MM.1S (cell line): ENCODE measurements around the gene YEATS2.

Experiments used
- DNase-seq: peaks from one replicate; pipeline ENCODE4 v3.0.0-alpha.2; 2015
- H2AFZ ChIP-seq: fragments of 300-600 bp; sonication (generic); 2 replicates; pipeline ENCODE4 v1.6.0; 2016; ENCODE audit warnings: antibody characterized with exemption, low read length
- H3F3A ChIP-seq: fragments of 300-600 bp; sonication (generic); 2 replicates; pipeline ENCODE4 v1.6.1; 2016; ENCODE audit warnings: mild to moderate bottlenecking, antibody characterized with exemption, low read length, moderate library complexity, mixed read lengths; ENCODE audit not compliant: insufficient read depth
- H3K27ac ChIP-seq: fragments of 300-600 bp; sonication (generic); 2 replicates; pipeline ENCODE4 v1.5.1; 2016; ENCODE audit warnings: mild to moderate bottlenecking, low read length
- H3K27me3 ChIP-seq: fragments of 300-600 bp; sonication (generic); replicated peaks from 2 replicates; pipeline ENCODE4 v1.6.0; 2016; ENCODE audit warnings: low read length; ENCODE audit not compliant: insufficient read depth
- H3K36me3 ChIP-seq: fragments of 300-600 bp; sonication (generic); replicated peaks from 2 replicates; pipeline ENCODE4 v1.6.1; 2016; ENCODE audit warnings: mild to moderate bottlenecking, low read length, mixed read lengths; ENCODE audit not compliant: insufficient read depth
- H3K4me1 ChIP-seq: fragments of 300-600 bp; sonication (generic); 2 replicates; pipeline ENCODE4 v1.6.1; 2016; ENCODE audit warnings: low read length, mixed read lengths
- H3K4me2 ChIP-seq: fragments of 300-600 bp; sonication (generic); 2 replicates; pipeline ENCODE4 v1.6.0; 2016; ENCODE audit warnings: low read depth, low read length
- H3K4me3 ChIP-seq: fragments of 300-600 bp; sonication (generic); 2 replicates; pipeline ENCODE4 v1.5.1; 2016; ENCODE audit warnings: low read length, mixed read lengths
- H3K79me2 ChIP-seq: fragments of 300-600 bp; sonication (generic); 2 replicates; pipeline ENCODE4 v1.6.1; 2016; ENCODE audit warnings: mixed run types, low read length, mixed read lengths
- H3K9ac ChIP-seq: fragments of 300-600 bp; sonication (generic); 2 replicates; pipeline ENCODE4 v1.6.1; 2016; ENCODE audit warnings: low read length, mixed read lengths
- H3K9me2 ChIP-seq: fragments of 300-600 bp; sonication (generic); replicated peaks from 2 replicates; pipeline ENCODE4 v1.6.1; 2016; ENCODE audit warnings: mild to moderate bottlenecking, low read length, mixed read lengths; ENCODE audit not compliant: insufficient read depth
- H3K9me3 ChIP-seq: fragments of 300-600 bp; sonication (generic); replicated peaks from 2 replicates; pipeline ENCODE4 v1.6.1; 2016; ENCODE audit warnings: mild to moderate bottlenecking, low read length, mixed read lengths; ENCODE audit not compliant: insufficient read depth
- H4K20me1 ChIP-seq: fragments of 300-600 bp; sonication (generic); 2 replicates; pipeline ENCODE4 v1.6.1; 2016; ENCODE audit warnings: mild to moderate bottlenecking, low read length, moderate library complexity, mixed read lengths; ENCODE audit not compliant: insufficient read depth
- EZH2 ChIP-seq: fragments of 300-600 bp; sonication (generic); optimal IDR thresholded peaks from 2 replicates; pipeline ENCODE3; 2017; ENCODE audit warnings: low read depth, mild to moderate bottlenecking, antibody characterized with exemption, low read length, mixed read lengths
- EZH2phosphoT487 ChIP-seq: fragments of 300-600 bp; sonication (generic); IDR thresholded peaks from 2 replicates; pipeline ENCODE4 v1.6.1; 2018; ENCODE audit warnings: antibody characterized with exemption, low read length
- TF ChIP-seq, protein P1 (sequence below): fragments of 300-600 bp; sonication (generic); IDR thresholded peaks from 2 replicates; pipeline ENCODE4 v1.5.1; 2016; ENCODE audit warnings: antibody characterized with exemption, low read length, mixed read lengths

The YEATS2 gene

GRCh38 chr3:183711516-183711915 is 13.9 kb downstream of the YEATS2 start:
- H3K27ac ChIP-seq: no peak overlapping the region
- no peak overlapping the region for H2AFZ ChIP-seq
- H3K4me1 ChIP-seq: no peaks in the 10 kb centered on the region
- H3K79me2 ChIP-seq: peaks cover 88% of the 10 kb centered on the region
- no peaks in the 10 kb centered on the region for H3F3A ChIP-seq
- no peaks in the 10 kb centered on the region; the same call in 1 of the 2 replicates for H3K36me3 ChIP-seq
- no peak overlapping the region for H3K4me3 ChIP-seq
- no peaks in the 10 kb centered on the region for H3K27me3 ChIP-seq
- TF ChIP-seq, protein P1, sequence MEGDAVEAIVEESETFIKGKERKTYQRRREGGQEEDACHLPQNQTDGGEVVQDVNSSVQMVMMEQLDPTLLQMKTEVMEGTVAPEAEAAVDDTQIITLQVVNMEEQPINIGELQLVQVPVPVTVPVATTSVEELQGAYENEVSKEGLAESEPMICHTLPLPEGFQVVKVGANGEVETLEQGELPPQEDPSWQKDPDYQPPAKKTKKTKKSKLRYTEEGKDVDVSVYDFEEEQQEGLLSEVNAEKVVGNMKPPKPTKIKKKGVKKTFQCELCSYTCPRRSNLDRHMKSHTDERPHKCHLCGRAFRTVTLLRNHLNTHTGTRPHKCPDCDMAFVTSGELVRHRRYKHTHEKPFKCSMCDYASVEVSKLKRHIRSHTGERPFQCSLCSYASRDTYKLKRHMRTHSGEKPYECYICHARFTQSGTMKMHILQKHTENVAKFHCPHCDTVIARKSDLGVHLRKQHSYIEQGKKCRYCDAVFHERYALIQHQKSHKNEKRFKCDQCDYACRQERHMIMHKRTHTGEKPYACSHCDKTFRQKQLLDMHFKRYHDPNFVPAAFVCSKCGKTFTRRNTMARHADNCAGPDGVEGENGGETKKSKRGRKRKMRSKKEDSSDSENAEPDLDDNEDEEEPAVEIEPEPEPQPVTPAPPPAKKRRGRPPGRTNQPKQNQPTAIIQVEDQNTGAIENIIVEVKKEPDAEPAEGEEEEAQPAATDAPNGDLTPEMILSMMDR: no peak
- TF ChIP-seq EZH2 (no peak), EZH2phosphoT487 (no peak)
- no peak overlapping the region for H3K4me2 ChIP-seq
- H3K9ac ChIP-seq: no peak overlapping the region
- H3K9me3 ChIP-seq: no peaks in the 10 kb centered on the region
- H4K20me1 ChIP-seq: peaks cover 8% of the 10 kb centered on the region; the same call in 1 of the 2 replicates
- DNase-seq: no peak
- no peaks in the 10 kb centered on the region for H3K9me2 ChIP-seq

DNA sequence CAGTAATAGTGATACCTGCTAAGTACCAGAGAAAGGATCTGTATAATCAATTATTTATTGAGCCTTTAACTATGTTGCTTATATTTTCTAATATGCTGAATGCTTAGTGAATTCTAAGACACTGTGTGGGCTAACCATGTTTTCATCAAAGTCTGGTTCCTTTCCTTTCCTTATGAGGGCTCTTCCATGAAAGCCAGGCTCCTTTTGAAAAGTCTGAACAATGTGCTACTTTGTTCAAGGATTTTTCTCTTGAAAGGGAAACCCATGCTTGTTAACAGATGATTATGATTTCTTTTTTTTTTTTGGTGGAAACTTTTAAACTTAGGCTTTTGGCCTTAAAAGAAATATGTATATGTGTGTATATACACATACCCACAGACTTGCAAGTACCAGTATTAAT is 17.0 kb downstream of the YEATS2 start:
- no peak for DNase-seq
- no peaks in the 10 kb centered on the region for H3K4me1 ChIP-seq
- H3K27me3 ChIP-seq: no peaks in the 10 kb centered on the region
- H4K20me1 ChIP-seq: peaks cover 4% of the 10 kb centered on the region; the same call in 1 of the 2 replicates
- H3K9ac ChIP-seq: no peak overlapping the region
- H3K4me3 ChIP-seq: no peak overlapping the region
- peaks cover 6% of the 10 kb centered on the region; the same call in 1 of the 2 replicates for H3K36me3 ChIP-seq
- no peak overlapping the region for H2AFZ ChIP-seq
- no peaks in the 10 kb centered on the region for H3K9me3 ChIP-seq
- H3K9me2 ChIP-seq: no peaks in the 10 kb centered on the region
- H3K27ac ChIP-seq: no peak overlapping the region
- H3F3A ChIP-seq: no peaks in the 10 kb centered on the region
- no peak for TF ChIP-seq EZH2
- TF ChIP-seq, protein P1: no peak
- no peak for TF ChIP-seq EZH2phosphoT487
- peaks cover 63% of the 10 kb centered on the region for H3K79me2 ChIP-seq
- no peak overlapping the region for H3K4me2 ChIP-seq

DNA sequence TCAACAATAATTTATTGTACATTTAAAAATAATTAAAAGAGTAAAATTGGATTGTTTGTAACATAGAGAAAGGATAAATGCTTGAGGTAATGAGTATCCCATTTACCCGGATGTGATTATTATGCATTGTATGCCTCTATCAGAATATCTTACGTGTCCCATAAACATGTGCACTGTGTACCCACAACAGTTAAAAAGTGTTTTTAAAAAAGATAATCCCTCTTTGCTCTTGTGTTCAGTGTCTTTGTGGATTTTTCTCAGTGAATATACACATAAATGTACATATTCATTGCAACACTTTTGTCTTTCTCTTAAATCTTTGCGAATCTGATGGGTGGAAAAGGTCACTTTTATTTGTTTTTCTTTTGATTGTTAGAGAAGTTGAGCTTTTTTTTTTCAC is 20.4 kb downstream of the YEATS2 start:
- H3K79me2 ChIP-seq: peaks cover 36% of the 10 kb centered on the region

More for the DNA sequence above, 20.4 kb downstream of the YEATS2 start:
- Histone ChIP-seq H3K27me3 (no peaks in the 10 kb centered on the region), H3K4me1 (no peaks in the 10 kb centered on the region), H3K9ac (no peak overlapping the region), H3F3A (no peaks in the 10 kb centered on the region), H3K9me2 (no peaks in the 10 kb centered on the region), H3K4me2 (no peak overlapping the region), H3K9me3 (no peaks in the 10 kb centered on the region), H3K36me3 (peaks cover 15% of the 10 kb centered on the region), H3K4me3 (no peak overlapping the region), H3K27ac (no peak overlapping the region), H2AFZ (no peak overlapping the region), H4K20me1 (peaks cover 9% of the 10 kb centered on the region; the same call in 1 of the 2 replicates)
- TF ChIP-seq EZH2phosphoT487 (no peak), EZH2 (no peak)
- TF ChIP-seq, protein P1: no peak
- no peak for DNase-seq
